Mucosa of gallbladder (tissue), 1 donor: ENCODE data around the gene KIF4B. TPM values are rescaled to one million over a fixed set of nuclear protein-coding genes. Genes with fewer than 3 reads are reported as not detected.
"Not testable (repeated sequence)": the region's sequence is repeated elsewhere in the genome, so short reads cannot be mapped to it uniquely, and the experiment has no call there.

Experiments
- DNase-seq: peaks from one replicate; pipeline ENCODE4 v3.0.0-alpha.2; 2020; ENCODE audit warnings: low spot score
- total RNA-seq: library from RNA; stranded (reverse); gene quantifications from one replicate; pipeline ENCODE4 v1.2.1, GENCODE V29; 2021
- donor health status: DM: no; HTN: no; CAD: no.

The KIF4B gene, protein sequence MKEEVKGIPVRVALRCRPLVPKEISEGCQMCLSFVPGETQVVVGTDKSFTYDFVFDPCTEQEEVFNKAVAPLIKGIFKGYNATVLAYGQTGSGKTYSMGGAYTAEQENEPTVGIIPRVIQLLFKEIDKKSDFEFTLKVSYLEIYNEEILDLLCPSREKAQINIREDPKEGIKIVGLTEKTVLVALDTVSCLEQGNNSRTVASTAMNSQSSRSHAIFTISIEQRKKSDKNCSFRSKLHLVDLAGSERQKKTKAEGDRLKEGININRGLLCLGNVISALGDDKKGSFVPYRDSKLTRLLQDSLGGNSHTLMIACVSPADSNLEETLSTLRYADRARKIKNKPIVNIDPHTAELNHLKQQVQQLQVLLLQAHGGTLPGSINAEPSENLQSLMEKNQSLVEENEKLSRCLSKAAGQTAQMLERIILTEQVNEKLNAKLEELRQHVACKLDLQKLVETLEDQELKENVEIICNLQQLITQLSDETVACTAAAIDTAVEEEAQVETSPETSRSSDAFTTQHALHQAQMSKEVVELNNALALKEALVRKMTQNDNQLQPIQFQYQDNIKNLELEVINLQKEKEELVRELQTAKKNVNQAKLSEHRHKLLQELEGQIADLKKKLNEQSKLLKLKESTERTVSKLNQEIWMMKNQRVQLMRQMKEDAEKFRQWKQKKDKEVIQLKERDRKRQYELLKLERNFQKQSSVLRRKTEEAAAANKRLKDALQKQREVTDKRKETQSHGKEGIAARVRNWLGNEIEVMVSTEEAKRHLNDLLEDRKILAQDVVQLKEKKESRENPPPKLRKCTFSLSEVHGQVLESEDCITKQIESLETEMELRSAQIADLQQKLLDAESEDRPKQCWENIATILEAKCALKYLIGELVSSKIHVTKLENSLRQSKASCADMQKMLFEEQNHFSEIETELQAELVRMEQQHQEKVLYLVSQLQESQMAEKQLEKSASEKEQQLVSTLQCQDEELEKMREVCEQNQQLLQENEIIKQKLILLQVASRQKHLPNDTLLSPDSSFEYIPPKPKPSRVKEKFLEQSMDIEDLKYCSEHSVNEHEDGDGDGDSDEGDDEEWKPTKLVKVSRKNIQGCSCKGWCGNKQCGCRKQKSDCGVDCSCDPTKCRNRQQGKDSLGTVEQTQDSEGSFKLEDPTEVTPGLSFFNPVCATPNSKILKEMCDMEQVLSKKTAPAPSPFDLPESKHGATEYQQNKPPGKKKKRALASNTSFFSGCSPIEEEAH
- total RNA-seq, result not detected

DNA sequence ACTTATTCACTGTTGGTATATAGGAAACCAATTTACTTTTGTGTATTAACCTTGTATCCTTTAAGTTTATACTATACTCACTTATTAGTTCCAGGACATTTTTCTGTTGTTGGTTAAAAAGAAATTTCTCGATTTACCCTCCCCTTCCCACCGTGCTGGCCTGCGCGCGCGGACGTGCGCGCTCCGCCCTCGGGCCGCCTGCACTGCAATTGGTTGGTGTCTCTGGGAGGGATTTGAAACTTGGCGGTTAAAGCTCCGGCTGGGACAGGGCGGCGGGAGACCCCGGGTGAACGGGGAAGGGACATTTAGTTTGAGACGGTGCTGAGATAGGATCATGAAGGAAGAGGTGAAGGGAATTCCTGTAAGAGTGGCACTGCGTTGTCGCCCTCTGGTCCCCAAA is at the start of gene KIF4B:
TSS of gene KIF4B (plus strand) at position 230 of the 400 bp plus-strand sequence. CDS start at position 335, 105 bp downstream.
- no peak for DNase-seq

DNA sequence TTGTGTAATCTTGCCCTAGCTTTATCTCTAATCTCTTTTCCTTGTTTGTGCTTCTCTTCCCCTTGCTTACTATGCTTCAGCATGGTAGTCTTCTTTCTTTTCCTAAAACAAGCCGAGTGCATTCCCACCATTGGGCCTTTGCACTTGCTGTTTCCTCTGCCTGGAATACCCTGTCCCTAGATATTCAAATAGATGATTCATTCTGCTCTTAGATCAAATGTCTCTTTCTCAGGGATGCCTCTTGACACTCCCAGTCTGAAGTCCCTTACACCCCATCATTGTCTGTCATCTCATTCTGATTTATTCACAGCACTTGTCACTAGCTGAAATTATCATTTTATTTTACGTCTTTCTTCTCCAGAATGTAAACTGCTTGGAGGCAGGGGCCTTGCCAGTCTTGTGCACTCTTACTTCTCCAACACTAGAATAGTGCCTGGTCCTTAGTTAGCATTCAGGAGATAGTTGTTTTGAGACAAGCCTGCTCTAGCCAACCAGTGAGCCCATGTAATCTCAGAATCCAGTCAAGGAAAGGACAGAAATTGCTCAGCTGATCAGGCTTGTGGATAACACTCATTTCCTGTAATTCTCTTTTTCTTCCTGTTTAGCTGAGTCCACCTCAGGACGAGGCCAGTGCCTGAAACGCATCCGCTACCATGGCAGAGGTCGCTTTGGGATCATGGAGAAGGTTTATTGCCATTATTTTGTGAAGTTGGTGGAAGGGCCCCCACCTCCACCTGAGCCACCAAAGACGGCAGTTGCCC is 47.3 kb upstream of the KIF4B start:
- no peak for DNase-seq

DNA sequence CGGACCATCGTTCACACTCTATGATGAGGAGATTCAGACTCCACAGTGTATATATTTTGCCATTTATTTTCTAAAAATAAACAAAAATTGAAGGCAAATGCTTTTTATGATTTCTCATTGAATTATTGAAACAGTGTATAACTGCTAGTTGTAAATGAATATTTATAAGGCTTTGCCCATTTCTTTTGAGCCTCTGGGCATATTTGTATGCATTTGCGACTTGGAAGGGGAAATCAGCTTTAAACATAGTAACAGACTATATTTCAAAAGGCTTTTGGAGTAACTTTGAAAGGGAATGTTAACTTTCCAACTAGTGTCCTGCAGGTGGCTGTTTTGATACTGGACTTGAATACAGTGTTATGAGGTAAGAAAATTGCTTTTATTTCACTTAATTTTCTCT is 46.7 kb upstream of the KIF4B start:
- no peak for DNase-seq

DNA sequence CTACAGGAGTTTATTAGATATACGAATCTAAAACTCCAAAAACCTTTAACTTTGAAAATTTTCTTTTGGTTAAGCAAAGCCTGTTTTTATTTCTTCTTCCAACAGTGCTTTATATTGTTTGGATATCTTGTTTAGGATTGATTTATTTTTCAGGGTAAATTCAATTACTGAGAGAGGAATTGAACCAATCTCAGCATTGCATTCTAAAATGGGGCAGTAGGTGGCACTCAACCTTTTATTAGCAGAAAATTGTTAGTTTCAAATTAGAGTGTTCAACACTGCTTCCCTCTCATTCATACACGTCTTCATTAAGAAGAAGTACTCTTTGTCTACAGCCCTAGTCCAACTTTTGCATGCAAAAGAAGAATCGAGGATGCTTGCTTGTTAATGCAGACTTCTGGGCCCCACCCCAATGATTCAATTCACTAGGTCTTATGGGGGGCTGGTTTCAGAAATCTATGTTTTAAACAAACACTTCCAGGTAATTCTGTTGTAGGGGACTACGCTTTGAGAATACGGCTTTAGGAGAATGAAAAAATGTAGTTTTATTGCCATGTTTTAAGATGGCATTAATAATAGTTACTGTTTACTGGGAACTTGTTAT is 46.0 kb upstream of the KIF4B start:
- DNase-seq, result no peak

DNA sequence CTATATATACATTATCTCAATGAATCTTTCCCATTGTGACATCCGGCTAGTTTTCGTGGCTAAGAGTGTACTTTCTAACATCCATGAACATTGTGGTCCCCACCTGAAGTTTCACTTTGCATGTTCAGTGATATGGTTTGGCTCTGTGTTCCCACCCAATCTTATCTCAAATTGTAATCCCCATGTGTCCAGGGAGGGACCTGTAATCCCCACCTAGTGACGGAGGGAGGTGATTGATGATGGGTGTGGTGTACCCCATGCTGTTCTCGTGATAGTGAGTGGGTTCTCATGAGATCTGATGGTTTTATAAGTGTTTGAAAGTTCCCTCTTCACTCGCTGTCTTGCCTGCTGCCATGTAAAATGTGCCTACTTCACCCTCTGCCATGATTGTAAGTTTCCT is 44.6 kb upstream of the KIF4B start:
- no peak for DNase-seq

DNA sequence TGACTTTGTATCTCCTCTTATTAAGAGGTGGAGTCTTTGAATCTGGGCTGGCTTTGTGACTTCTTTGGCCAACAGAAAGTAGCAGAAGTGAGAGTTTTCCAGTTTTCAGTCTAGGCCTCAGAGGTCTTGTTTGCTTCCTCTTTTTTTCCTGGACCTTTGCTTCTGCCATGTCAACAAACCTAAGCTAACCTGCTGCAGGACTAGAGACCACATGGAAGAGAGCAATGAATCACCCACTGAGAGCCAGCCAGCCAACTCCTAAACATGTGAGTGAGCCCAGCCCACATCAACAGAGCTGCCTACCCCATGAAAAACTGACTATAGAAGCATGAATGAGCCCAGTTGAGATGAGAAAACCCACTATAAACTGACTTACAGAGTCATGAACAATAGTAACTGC is 42.8 kb upstream of the KIF4B start:
- DNase-seq, result no peak

DNA sequence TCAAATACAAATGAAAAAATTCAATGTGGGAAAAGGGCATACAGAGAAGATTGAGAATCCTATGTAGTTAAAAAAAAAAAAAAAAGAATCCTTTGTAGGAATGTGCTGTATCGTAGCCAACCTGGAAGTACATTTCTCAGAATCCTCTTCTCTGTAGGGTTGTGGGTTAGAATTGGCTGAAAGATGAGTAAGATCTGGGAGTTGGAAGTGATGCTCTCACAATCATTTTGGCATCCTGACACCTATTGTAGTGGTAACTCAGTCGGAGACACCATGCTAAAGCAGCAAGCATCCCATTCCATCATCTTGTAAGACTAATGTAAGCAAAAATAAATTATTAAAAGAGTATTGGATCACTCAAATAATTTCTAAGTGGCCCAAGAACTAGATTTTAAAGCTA is 42.1 kb upstream of the KIF4B start:
- no peak for DNase-seq

DNA sequence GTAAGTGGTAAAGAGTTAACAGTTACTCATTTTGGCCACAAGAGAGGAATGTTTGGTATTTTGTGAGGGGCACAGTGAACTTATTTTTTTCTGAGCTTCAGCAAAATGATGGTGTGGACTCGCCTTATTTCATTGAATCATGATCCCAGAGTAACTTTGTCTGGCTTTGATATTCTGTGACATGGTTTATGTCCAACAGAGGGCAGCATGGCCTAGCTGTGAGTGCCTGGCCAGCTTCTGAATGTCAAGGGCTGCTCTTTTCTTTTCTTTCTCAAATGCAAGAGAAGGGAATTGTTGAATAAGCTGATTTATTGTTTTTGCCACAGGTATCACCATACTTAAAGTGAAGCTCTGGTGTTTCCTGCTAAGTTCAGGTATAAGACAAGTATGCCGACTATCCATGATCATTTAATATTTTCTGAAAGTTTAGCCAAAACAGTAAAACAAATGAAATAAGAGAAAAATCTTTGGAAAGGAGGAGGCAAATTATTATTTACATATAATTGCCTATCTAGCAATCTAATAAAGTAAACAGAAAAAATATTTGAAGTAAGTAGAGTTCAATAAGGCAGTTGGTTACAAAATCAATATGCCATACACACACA is 41.0 kb upstream of the KIF4B start:
- peak; percentile 30 for DNase-seq

DNA sequence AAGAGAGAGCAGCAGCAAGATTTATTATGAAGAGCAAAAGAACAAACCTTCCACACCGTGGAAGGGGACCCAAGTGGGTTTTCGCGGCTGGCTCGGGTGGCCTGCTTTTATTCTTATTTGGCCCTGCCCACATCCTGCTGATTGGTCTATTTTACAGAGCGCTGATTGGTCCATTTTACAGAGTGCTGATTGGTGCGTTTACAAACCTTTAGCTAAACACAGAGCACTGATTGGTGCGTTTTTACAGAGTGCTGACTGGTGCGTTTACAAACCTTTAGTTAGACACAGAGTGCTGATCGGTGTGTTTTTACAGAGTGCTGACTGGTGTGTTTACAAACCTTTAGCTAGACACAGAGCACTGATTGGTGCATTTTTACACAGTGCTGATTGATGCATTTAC is 37.5 kb upstream of the KIF4B start:
- not testable (repeated sequence) for DNase-seq

DNA sequence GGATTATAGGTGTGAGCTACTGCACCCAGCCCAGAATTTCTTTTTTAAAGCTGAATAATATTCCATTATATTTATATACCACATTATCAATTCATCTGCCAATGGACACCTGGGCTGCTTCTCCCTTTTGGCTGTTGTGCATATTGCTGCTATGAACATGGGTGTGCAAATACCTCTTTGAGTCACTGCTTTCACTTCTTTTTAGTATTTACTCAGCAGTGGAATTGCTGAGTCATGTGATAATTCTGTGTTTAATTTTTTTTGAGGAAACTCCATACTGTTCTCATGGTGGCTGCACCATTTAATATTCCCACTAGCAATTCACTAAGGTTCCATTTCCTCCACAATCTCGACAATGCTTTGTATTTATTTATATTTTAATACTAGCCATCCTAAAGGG is 36.1 kb upstream of the KIF4B start:
- no peak for DNase-seq

DNA sequence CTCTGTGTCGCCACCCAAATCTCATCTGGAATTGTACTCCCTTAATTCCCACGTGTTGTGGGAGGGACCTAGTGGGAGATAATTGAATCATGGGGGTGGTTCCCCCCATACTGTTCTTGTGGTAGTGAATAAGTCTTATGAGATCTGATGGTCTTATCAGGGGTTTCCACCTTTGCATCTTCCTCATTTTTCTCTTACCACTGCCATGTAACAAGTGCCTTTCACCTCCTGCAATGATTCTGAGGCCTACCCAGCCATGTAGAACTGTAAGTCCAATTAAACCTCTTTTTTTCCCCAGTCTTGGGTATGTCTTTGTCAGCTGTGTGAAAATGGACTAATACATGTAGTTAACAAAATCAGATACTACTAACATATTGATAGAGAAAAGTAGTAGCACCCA is 35.3 kb upstream of the KIF4B start:
- DNase-seq, result not testable (repeated sequence)

DNA sequence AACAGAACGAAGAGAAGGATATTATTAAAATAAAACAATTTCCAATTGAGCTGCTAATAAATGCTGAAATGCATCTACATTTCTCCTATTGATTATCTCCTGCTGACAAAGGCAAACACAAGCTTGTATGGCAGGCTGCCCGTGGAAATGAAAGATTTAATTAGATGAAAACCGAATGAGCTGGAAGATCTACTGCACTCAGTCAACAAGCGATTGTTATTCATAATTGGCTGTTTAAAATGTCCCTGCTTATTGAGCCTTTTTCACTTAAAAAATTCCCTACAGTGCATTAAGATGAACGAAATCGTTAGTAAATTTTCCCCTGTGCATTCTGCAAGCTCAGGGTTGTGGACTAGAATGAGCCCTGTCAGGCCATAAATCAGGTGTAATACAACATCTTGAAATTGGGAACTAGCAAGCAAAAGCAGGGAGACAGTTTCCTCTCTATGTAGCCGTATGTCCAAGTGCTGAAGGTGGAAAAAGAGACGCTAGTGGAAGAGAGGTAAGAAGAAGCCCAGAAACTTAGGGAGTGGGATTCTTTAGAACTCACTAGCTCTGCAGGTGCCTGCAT is 28.5 kb upstream of the KIF4B start:
- no peak for DNase-seq

DNA sequence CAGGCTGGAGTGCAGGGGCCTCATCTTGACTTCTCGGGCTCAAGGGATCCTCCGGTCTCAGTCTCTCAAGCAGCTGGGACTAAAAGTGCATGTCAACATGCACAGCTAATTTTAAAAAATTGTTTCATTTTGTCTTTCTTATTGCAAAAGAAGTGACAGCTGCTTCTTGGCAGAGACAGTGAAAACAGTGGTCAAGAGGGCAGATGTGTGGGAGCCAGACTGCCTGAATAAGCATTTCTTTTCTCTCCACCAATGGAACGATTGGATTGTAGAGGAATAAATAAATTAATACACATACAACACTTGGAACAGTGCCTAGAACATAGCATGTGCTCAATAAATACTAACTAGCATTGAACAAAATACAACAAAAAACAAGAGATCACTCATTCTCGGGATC is 27.4 kb upstream of the KIF4B start:
- no peak for DNase-seq

DNA sequence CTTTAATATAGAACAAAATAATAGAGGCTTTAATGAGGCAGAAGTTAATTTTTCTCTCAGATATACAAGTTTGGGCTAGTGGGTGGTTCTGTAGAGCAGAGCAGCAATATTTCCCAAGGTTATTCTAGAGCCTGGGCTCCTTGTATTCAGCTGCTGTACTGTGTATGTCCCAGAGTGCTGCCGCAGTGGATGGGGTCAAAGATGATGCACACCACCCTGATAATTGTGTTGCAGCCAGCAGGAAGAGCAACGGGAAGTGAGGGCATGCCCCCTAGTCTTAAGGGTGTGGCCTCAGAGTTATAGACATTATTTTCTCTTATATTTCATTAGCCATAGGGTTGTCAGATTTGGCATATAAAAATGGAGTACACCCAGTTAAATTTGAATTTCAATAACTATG is 23.9 kb upstream of the KIF4B start:
- no peak for DNase-seq

DNA sequence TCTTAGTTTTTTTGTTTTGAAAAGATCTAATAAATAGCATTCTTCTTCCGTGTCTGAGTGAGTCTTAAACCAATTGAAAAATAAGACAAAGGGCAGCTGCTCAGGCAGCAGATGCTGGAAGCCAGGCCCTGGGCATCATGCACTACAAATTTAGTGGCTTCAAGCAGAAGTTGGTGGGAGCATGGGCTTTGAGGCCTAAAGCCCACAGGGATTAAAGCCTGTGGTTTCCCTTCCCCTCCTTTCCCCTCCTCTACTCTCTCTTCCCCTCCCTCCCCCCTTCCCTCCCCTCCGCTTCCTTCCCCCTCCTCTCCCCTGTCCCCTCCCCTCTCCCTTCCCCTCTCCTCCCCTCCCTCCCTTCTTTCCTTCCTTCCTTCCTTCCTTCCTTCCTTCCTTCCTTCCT is 20.1 kb upstream of the KIF4B start:
- DNase-seq, result no peak

DNA sequence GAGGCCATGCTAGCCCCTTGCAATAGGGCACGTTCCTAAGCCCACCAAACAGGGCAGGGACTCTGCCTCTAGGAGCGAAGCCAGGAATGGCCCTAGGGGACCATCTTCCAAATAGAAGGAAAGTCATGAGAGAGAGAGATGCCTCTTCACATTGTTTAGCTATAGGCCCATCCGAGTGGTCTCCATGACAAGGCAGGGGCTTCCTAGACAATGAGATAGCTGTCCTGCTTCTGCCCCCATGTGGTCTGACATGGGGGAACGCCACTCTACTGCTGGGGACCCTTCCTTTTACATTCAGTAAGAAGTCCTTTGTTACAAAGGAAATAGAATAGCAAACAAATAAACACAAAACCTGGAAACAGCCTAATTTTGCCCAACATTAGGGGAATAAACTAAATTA is 17.9 kb upstream of the KIF4B start:
- no peak for DNase-seq

DNA sequence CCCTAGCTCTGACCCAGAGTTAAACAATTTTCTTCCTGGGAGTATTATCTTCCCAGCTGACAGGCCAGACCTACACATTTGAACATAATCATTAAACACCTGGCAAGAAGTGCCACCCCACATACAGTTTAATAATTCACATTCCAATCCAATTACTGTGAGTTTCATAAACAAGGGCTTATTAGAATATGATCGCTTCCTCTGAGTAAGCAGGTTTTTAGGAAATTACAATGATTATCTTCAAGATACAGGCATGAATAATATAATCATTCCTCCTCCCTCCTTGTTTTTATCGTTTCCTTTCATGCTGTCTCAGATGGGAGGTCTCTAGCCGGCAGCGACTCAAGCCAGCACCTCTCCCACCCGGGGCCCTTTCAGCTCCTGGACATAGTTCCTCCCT is 15.8 kb upstream of the KIF4B start:
- no peak for DNase-seq

DNA sequence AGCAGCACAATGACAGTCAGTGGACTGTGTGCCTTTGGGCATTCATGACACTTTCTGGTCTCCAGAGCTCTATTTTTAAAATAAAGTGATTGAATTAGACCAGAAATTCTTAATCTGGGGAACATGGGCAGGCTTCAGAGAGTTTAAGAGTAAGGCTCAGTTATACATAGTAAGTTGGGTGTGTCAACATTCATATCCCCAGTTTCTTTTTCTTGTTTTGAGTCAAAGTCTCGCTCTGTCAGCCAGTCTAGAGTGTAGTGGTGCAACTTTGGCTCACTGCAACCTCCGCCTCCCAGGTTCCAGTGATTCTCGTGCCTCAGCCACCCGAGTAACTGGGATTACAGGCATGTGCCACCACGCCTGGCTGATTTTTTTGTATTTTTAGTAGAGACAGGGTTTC is 13.7 kb upstream of the KIF4B start:
- DNase-seq, result no peak

DNA sequence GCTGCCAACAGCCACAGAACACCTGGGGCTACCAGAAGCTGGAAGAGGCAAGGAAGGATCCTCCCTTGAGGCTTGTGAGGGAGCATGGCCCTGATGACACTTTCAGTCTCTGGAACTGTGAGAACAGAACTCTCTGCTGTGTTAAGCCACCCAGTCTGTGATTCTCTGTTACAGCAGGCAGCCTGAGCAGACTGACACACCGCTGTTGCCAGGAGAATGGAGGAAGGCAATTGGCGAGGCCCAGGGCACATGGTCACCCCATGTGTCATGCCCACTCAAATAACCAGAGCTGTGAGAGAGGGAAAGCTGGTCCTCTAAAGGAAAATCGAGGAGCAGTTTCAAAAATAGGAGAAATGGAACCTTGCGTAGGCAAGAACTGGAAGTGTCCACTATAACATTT is 12.0 kb upstream of the KIF4B start:
- no peak for DNase-seq

DNA sequence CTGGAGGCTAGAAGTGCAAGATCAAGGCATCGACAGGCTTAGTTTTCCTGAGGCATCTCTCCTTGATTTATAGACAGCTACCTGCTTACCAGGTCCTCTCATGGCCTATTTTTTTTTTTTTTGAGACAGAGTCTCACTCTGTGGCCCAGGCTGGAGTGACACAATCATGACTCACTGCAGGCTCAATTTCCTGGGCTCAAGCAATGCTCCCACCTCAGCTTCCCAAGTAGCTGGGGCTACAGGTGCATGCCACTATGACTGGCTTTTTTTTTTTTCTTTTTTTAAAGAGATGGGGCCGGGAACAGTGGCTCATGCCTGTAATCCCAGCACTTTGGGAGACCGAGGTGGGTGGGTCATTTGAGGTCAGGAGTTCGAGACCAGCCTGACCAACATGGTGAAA is 10.8 kb upstream of the KIF4B start:
- not testable (repeated sequence) for DNase-seq
